Trophoblast cell (in vitro differentiated cells and primary cell): ENCODE measurements around the gene C19orf47.

Source experiments
- DNase-seq, 2 donors: peaks; one replicate each; pipeline ENCODE4 v3.0.0-alpha.2; 2016
- H2AFZ ChIP-seq: 2 replicates; pipeline ENCODE4 v1.6.1; 2013; ENCODE audit warnings: low read length, moderate library complexity, mild to moderate bottlenecking; ENCODE audit not compliant: insufficient read depth, poor library complexity
- H2AK5ac ChIP-seq: 2 replicates; pipeline ENCODE4 v1.6.1; 2013; ENCODE audit warnings: mild to moderate bottlenecking, low read length
- H2BK120ac ChIP-seq: 2 replicates; pipeline ENCODE4 v1.6.1; 2013; ENCODE audit warnings: low read length, mild to moderate bottlenecking, moderate library complexity; ENCODE audit not compliant: insufficient read depth, poor library complexity
- H2BK12ac ChIP-seq: 2 replicates; pipeline ENCODE4 v1.6.1; 2013; ENCODE audit warnings: mild to moderate bottlenecking, low read length, moderate library complexity
- H2BK5ac ChIP-seq: 2 replicates; pipeline ENCODE4 v1.6.1; 2013; ENCODE audit warnings: low read length, low read depth, moderate library complexity, mild to moderate bottlenecking; ENCODE audit not compliant: poor library complexity
- H3K14ac ChIP-seq: 2 replicates; pipeline ENCODE4 v1.6.1; 2013; ENCODE audit warnings: mild to moderate bottlenecking, low read length
- H3K18ac ChIP-seq: 2 replicates; pipeline ENCODE4 v1.6.1; 2013; ENCODE audit warnings: mild to moderate bottlenecking, low read length
- H3K23ac ChIP-seq: 2 replicates; pipeline ENCODE4 v1.6.1; 2013; ENCODE audit warnings: low read length
- H3K27ac ChIP-seq: 2 replicates; pipeline ENCODE4 v1.5.1; 2013; ENCODE audit warnings: low read depth, mild to moderate bottlenecking, inconsistent platforms, low read length, moderate library complexity
- H3K27me3 ChIP-seq: 2 replicates; pipeline ENCODE4 v1.6.1; 2013; ENCODE audit warnings: inconsistent platforms, mild to moderate bottlenecking, low read length, moderate library complexity; ENCODE audit not compliant: insufficient read depth
- H3K36me3 ChIP-seq, 2 experiments: 1 replicate in 1 of 2; 2 replicates in 1 of 2; pipeline ENCODE4 v1.6.1; 2013; ENCODE audit warnings: low read length in 2 of 2, mild to moderate bottlenecking in 2 of 2, moderate library complexity in 1 of 2; ENCODE audit not compliant: insufficient read depth in 2 of 2, control insufficient read depth in 1 of 2
- H3K4ac ChIP-seq: 2 replicates; pipeline ENCODE4 v1.6.1; 2013; ENCODE audit warnings: low read depth, mild to moderate bottlenecking, low read length, moderate library complexity
- H3K4me1 ChIP-seq, 2 experiments: 1 replicate in 1 of 2; 2 replicates in 1 of 2; pipeline ENCODE4 v1.6.1; 2013; ENCODE audit warnings: low read length in 2 of 2, mild to moderate bottlenecking in 2 of 2, moderate library complexity in 1 of 2; ENCODE audit not compliant: insufficient read depth in 2 of 2, control insufficient read depth in 1 of 2
- H3K4me2 ChIP-seq: 2 replicates; pipeline ENCODE4 v1.6.1; 2013; ENCODE audit warnings: inconsistent platforms, mild to moderate bottlenecking, low read length, moderate library complexity
- H3K4me3 ChIP-seq: 2 replicates; pipeline ENCODE4 v1.5.1; 2013; ENCODE audit warnings: mild to moderate bottlenecking, low read depth, low read length, inconsistent platforms
- H3K79me1 ChIP-seq: one replicate; pipeline ENCODE4 v1.6.1; 2013; ENCODE audit warnings: low read length
- H3K79me2 ChIP-seq: 2 replicates; pipeline ENCODE4 v1.6.1; 2013; ENCODE audit warnings: low read length, mild to moderate bottlenecking; ENCODE audit not compliant: control insufficient read depth, insufficient read depth, poor library complexity
- H3K9ac ChIP-seq: 2 replicates; pipeline ENCODE4 v1.6.1; 2013; ENCODE audit warnings: mild to moderate bottlenecking, low read length
- H3K9me3 ChIP-seq: 2 replicates; pipeline ENCODE4 v1.6.1; 2013; ENCODE audit warnings: low read depth, mild to moderate bottlenecking, control low read depth, inconsistent platforms, low read length; ENCODE audit not compliant: insufficient read depth
- H4K12ac ChIP-seq: 2 replicates; pipeline ENCODE4 v1.6.1; 2013; ENCODE audit warnings: low read depth, mild to moderate bottlenecking, low read length, moderate library complexity
- H4K8ac ChIP-seq: 2 replicates; pipeline ENCODE4 v1.6.1; 2013; ENCODE audit warnings: low read depth, mild to moderate bottlenecking, low read length, moderate library complexity
- H4K91ac ChIP-seq: one replicate; pipeline ENCODE4 v1.6.1; 2013; ENCODE audit warnings: low read depth, mild to moderate bottlenecking, low read length, moderate library complexity
- WGBS: extraction: QIAGEN DNeasy Blood & Tissue Kit; methylation state at CpG from one replicate; pipeline ENCODE4 v1.1.7; 2013; ENCODE audit warnings: missing lambda C conversion rate; ENCODE audit not compliant: insufficient read length, insufficient coverage; ENCODE audit errors: extremely low coverage; 5-methylcytosine and 5-hydroxymethylcytosine counted together

C19orf47 gene

GRCh38 chr19:40312533-40312932, 35.7 kb downstream of the C19orf47 start:
- Histone ChIP-seq H3K79me1 (no peaks in the 10 kb centered on the region), H4K8ac (no peak overlapping the region), H2BK120ac (no peak overlapping the region), H3K79me2 (no peaks in the 10 kb centered on the region), H3K4me1 (no peaks in the 10 kb centered on the region), H2AK5ac (no peak overlapping the region), H3K14ac (no peak overlapping the region), H3K23ac (no peak overlapping the region), H3K27me3 (no peaks in the 10 kb centered on the region), H3K36me3 (peaks cover 2 to 8% of the 10 kb centered on the region in 2 experiments), H3K27ac (no peak overlapping the region), H4K91ac (no peak overlapping the region), H3K4me3 (no peak overlapping the region), H3K18ac (no peak overlapping the region), H2BK5ac (no peak overlapping the region), H2BK12ac (no peak overlapping the region), H3K9ac (no peak overlapping the region), H3K9me3 (no peaks in the 10 kb centered on the region), H3K4ac (no peak overlapping the region), H3K4me2 (no peak overlapping the region), H4K12ac (no peak overlapping the region), H2AFZ (no peak overlapping the region)
- WGBS: no CpG with 5 or more reads among the region's 2 CpGs
- DNase-seq: no peak

DNA sequence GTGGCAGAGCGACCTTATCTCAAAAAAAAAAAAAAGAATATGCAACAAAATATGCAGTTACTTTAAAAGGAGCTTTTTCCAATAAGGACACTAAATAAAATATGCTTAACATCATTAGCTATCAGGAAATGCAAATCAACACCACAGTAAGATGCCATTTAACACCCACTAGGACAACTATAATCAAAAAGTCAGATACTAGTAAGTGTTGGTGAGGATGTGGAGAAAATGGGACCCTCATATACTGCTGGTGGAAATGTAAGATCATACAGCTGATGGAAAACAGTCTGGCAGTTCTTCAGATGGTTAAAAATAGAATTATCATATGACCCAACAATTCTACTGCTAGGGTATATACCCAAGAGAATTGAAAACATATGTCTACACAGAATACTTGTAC, 38.5 kb downstream of the C19orf47 start:
- no peak overlapping the region for H3K4me3 ChIP-seq
- no peak overlapping the region for H2BK12ac ChIP-seq
- no peak overlapping the region for H3K4ac ChIP-seq
- no peak overlapping the region for H3K14ac ChIP-seq
- no peak overlapping the region for H2BK120ac ChIP-seq
- H4K8ac ChIP-seq: no peak overlapping the region
- H3K27me3 ChIP-seq: no peaks in the 10 kb centered on the region
- H3K9me3 ChIP-seq: no peaks in the 10 kb centered on the region
- H4K91ac ChIP-seq: no peak overlapping the region
- no peaks in the 10 kb centered on the region for H3K36me3 ChIP-seq
- no peaks in the 10 kb centered on the region for H3K4me1 ChIP-seq
- H3K27ac ChIP-seq: no peak overlapping the region
- no peaks in the 10 kb centered on the region for H3K79me2 ChIP-seq
- H2AK5ac ChIP-seq: no peak overlapping the region
- no peak overlapping the region for H4K12ac ChIP-seq
- no peaks in the 10 kb centered on the region for H3K79me1 ChIP-seq
- no peak overlapping the region for H3K4me2 ChIP-seq
- no CpG with 5 or more reads among the region's 1 CpG for WGBS
- H3K9ac ChIP-seq: no peak overlapping the region
- no peak overlapping the region for H2AFZ ChIP-seq
- no peak for DNase-seq
- H3K18ac ChIP-seq: no peak overlapping the region
- H2BK5ac ChIP-seq: no peak overlapping the region
- no peak overlapping the region for H3K23ac ChIP-seq

- no peak overlapping the region for H4K91ac ChIP-seq
- H3K23ac ChIP-seq: no peak overlapping the region
- no peak overlapping the region for H2AK5ac ChIP-seq
- no peak overlapping the region for H2BK5ac ChIP-seq
- H3K9me3 ChIP-seq: no peaks in the 10 kb centered on the region
- no peak overlapping the region for H3K4me3 ChIP-seq
- H3K4me1 ChIP-seq: peaks cover 4 to 5% of the 10 kb centered on the region in 2 experiments
- no peak overlapping the region for H4K12ac ChIP-seq
- H3K18ac ChIP-seq: no peak overlapping the region
- H3K27me3 ChIP-seq: no peaks in the 10 kb centered on the region
- H3K14ac ChIP-seq: no peak overlapping the region
- H2AFZ ChIP-seq: no peak overlapping the region
- no CpG with 5 or more reads among the region's 5 CpGs for WGBS
- H2BK120ac ChIP-seq: no peak overlapping the region
- H3K27ac ChIP-seq: no peak overlapping the region
- H2BK12ac ChIP-seq: no peak overlapping the region
- H3K9ac ChIP-seq: no peak overlapping the region
- H3K79me1 ChIP-seq: peaks cover 1% of the 10 kb centered on the region
- no peaks in the 10 kb centered on the region for H3K79me2 ChIP-seq
- DNase-seq: peak; percentile 71 to 96
- H3K4me2 ChIP-seq: no peak overlapping the region
- H3K4ac ChIP-seq: no peak overlapping the region
- H4K8ac ChIP-seq: no peak overlapping the region
- no peaks in the 10 kb centered on the region for H3K36me3 ChIP-seq
These were observed 42.8 kb downstream of the C19orf47 start for GRCh38 chr19:40305403-40305802.

DNA sequence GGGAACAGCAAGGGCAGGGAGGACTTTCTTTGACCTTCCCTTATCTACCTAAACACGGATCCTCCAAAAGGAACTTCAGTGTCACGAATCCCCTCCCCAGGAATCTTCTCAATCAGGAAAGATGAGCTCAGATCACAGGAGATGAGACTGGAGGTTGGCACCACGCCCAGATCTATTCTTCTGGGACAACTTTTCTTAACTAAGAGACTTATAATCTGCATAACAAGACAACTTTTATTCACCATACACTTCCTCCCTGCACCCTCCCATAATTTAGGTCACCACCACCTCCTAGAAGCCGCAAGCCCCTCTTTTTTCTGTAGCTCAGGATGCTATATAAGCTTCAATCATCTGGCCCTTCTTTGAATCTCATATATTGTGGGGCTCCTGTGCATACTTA, 43.9 kb downstream of the C19orf47 start:
- no peak overlapping the region for H2AFZ ChIP-seq
- H3K4me1 ChIP-seq: peaks cover 4 to 5% of the 10 kb centered on the region in 2 experiments
- H3K4me2 ChIP-seq: no peak overlapping the region
- H3K4ac ChIP-seq: no peak overlapping the region
- H2BK5ac ChIP-seq: no peak overlapping the region
- no peaks in the 10 kb centered on the region for H3K36me3 ChIP-seq
- no peak overlapping the region for H4K91ac ChIP-seq
- H3K79me2 ChIP-seq: no peaks in the 10 kb centered on the region
- no peaks in the 10 kb centered on the region for H3K9me3 ChIP-seq
- peaks cover 1% of the 10 kb centered on the region for H3K79me1 ChIP-seq
- no peak overlapping the region for H3K18ac ChIP-seq
- H4K8ac ChIP-seq: no peak overlapping the region
- H3K4me3 ChIP-seq: no peak overlapping the region
- H3K27ac ChIP-seq: no peak overlapping the region
- H2BK12ac ChIP-seq: no peak overlapping the region
- no peak overlapping the region for H3K9ac ChIP-seq
- H3K23ac ChIP-seq: no peak overlapping the region
- H3K27me3 ChIP-seq: no peaks in the 10 kb centered on the region
- no peak overlapping the region for H3K14ac ChIP-seq
- no peak overlapping the region for H4K12ac ChIP-seq
- DNase-seq: no peak
- H2AK5ac ChIP-seq: no peak overlapping the region
- no CpG with 5 or more reads among the region's 4 CpGs for WGBS
- no peak overlapping the region for H2BK120ac ChIP-seq
